Transverse colon (tissue), 4 donors: ENCODE results near the gene SPDYE6. TPM values are rescaled to one million over a fixed set of nuclear protein-coding genes. Genes with fewer than 3 reads are reported as not detected.

ENCODE experiments used
- DNase-seq: peaks from one replicate; pipeline ENCODE4 v3.0.0-alpha.2; 2019
- H3K27ac ChIP-seq, 4 donors: fragments of 200-600 bp; sonication (generic); 2 replicates each; pipeline ENCODE4 v1.5.1; 2016 to 2018; ENCODE audit warnings: inconsistent platforms in 4 of 4
- H3K27me3 ChIP-seq: fragments of 200-600 bp; sonication (generic); 2 replicates; pipeline ENCODE4 v1.5.1; 2017; ENCODE audit warnings: inconsistent platforms
- H3K36me3 ChIP-seq, 4 donors: fragments of 200-600 bp; sonication (generic); 2 replicates each; pipeline ENCODE4 v1.5.1; 2017 to 2019; ENCODE audit warnings: inconsistent platforms in 4 of 4
- H3K4me1 ChIP-seq, 4 donors: fragments of 200-600 bp; sonication (generic); 2 replicates each; pipeline ENCODE4 v1.5.1; 2017 to 2020; ENCODE audit warnings: inconsistent platforms in 4 of 4
- H3K4me3 ChIP-seq, 4 donors: fragments of 200-600 bp; sonication (generic); 1 replicate in 1 of 4; 2 replicates in 3 of 4; pipeline versions ENCODE4 v1.5.1 to v1.6.1; 2017 to 2019; ENCODE audit warnings: inconsistent platforms in 4 of 4
- H3K9me3 ChIP-seq, 2 donors: fragments of 200-600 bp; sonication (generic); 2 replicates each; pipeline ENCODE4 v1.5.1; 2017 to 2019; ENCODE audit warnings: inconsistent platforms in 2 of 2
- EP300 ChIP-seq: sonication (generic); formaldehyde crosslinking; IDR thresholded peaks from one replicate; pipeline ENCODE4 v1.6.1; 2017; ENCODE audit warnings: antibody characterized with exemption, low read depth
- POLR2A ChIP-seq: fragments of 450-650 bp; IDR thresholded peaks from one replicate; pipeline ENCODE4 v1.6.1; 2016; ENCODE audit warnings: antibody characterized with exemption, mild to moderate bottlenecking, moderate library complexity
- POLR2AphosphoS5 ChIP-seq, 3 donors: sonication (generic); formaldehyde crosslinking; IDR thresholded peaks; one replicate each; pipeline ENCODE4 v1.6.1; 2016; ENCODE audit warnings: antibody characterized with exemption in 3 of 3
- WGBS, 2 donors: methylation state at CpG; one replicate each; pipeline ENCODE4 v1.1.5; 2018; ENCODE audit warnings: low coverage in 1 of 2; 5-methylcytosine and 5-hydroxymethylcytosine counted together
- in situ Hi-C, 4 donors: fragments of 200-750 bp; cut with MboI; loops; one replicate each; pipeline versions ENCODE4 v1.15.0 to v1.15.1; 2017; ENCODE audit warnings: low sequenced_read_pairs in 3 of 4, low pct_ligation_motif_present in 1 of 4, low pct_unique_long_range_greater_than_20kb in 1 of 4
- intact Hi-C: fragments of 100-400 bp; cut with DNase I; formaldehyde crosslinking; loops from one replicate; pipeline ENCODE4 v1.15.1; 2023; ENCODE audit warnings: low total_unique reads
- total RNA-seq, 4 donors: library from RNA; depleted of rRNA; stranded (reverse); fragments of >200 nt; gene quantifications; one replicate each; pipeline ENCODE4 v1.1.0, GENCODE V29; 2016
- TF ChIP-seq, protein P1 (sequence below), 5 experiments: fragments of 200-600 bp in 3 of 5; fragments of 450-650 bp in 2 of 5; sonication (generic) in 3 of 5; IDR thresholded peaks; 1 replicate in 2 of 5; 2 replicates in 3 of 5; pipeline ENCODE4 v1.5.1; 2016 to 2017; ENCODE audit warnings: antibody characterized with exemption in 5 of 5, inconsistent platforms in 3 of 5, mild to moderate bottlenecking in 2 of 5, moderate library complexity in 1 of 5

SPDYE6 gene
- total RNA-seq, 4 donors from 2014 or later = not detected

DNA sequence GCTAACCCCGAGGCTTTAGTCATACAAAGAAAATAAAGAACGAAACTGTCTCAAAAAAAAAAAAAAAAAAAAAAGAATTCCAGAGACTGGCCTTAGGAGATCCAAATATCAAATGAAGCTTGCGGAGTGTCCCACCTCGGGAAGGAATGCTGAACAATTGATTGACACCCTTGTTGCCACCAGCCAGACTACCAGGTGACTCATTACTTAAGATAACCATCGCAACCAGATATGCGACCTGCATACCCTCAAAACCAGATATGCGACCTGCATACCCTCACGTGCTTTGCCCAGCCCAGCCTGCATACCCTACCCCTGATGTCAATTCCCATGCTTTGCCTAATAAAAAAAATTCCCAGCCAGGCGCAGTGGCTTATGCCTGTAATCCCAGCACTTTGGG lies 37.2 kb upstream of the SPDYE6 start:
- in situ Hi-C loops = loop anchor here (5.0 to 25.0 kb wide), 3 partner anchors 109 to 856 kb away; partner anchors contain the start of gene SH2B2 (in 2 of the 4)
- TF ChIP-seq POLR2A (no peak), EP300 (no peak), POLR2AphosphoS5 (IDR thresholded peaks at IDR 0.05) (no peak)
- TF ChIP-seq, protein P1, sequence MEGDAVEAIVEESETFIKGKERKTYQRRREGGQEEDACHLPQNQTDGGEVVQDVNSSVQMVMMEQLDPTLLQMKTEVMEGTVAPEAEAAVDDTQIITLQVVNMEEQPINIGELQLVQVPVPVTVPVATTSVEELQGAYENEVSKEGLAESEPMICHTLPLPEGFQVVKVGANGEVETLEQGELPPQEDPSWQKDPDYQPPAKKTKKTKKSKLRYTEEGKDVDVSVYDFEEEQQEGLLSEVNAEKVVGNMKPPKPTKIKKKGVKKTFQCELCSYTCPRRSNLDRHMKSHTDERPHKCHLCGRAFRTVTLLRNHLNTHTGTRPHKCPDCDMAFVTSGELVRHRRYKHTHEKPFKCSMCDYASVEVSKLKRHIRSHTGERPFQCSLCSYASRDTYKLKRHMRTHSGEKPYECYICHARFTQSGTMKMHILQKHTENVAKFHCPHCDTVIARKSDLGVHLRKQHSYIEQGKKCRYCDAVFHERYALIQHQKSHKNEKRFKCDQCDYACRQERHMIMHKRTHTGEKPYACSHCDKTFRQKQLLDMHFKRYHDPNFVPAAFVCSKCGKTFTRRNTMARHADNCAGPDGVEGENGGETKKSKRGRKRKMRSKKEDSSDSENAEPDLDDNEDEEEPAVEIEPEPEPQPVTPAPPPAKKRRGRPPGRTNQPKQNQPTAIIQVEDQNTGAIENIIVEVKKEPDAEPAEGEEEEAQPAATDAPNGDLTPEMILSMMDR (IDR thresholded peaks at IDR 0.05) = no peak
- intact Hi-C loops = no loop called here
- no peaks in the 10 kb centered on the region for H3K9me3 ChIP-seq
- H3K4me3 ChIP-seq = no peak overlapping the region
- H3K4me1 ChIP-seq = peaks cover 4 to 20% (median 14%) of the 10 kb centered on the region in 4 donors
- no peaks in the 10 kb centered on the region for H3K36me3 ChIP-seq
- DNase-seq = no peak
- WGBS, 2 donors = 88 to 94% methylated on average over 5 to 9 of the region's 9 CpGs
- H3K27me3 ChIP-seq = no peaks in the 10 kb centered on the region
- H3K27ac ChIP-seq = no peak overlapping the region

DNA sequence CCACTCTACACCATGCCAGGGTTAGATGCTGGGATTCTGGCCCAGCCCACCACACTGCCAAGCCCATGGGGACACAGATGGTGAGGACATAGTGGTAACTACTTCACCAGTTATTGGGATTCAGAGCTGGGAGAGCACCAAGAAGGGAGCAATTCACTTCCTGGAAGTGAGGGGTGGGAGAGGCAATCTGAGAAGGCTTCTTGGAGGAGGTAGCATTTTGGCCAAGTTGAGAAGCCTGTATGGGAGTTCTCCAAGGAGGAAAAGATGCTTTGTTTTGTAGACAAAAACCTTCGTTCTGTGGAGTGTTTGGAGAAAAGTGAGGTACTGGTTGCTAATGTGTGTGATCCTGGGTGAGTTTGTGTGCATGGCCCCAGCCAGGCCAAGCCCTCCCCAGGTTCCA lies 36.1 kb upstream of the SPDYE6 start:
- Histone ChIP-seq H3K4me3 (no peak overlapping the region), H3K9me3 (no peaks in the 10 kb centered on the region), H3K4me1 (peaks cover 4 to 14% (median 12%) of the 10 kb centered on the region in 4 donors), H3K27me3 (no peaks in the 10 kb centered on the region), H3K27ac (no peak overlapping the region), H3K36me3 (no peaks in the 10 kb centered on the region)
- 93% methylated on average over 1 of the region's 1 CpG; no CpG with 5 or more reads in 1 of the 2 donors for WGBS, 2 donors
- in situ Hi-C loops (loop anchor here (5.0 to 25.0 kb wide), 3 partner anchors 108 to 855 kb away; partner anchors contain the start of gene SH2B2 (in 2 of the 4)), intact Hi-C loops (no loop called here)
- no peak for DNase-seq
- TF ChIP-seq, protein P1 (IDR thresholded peaks at IDR 0.05) = no peak
- TF ChIP-seq EP300 = no peak
- TF ChIP-seq POLR2A = no peak
- TF ChIP-seq POLR2AphosphoS5 (IDR thresholded peaks at IDR 0.05) = no peak

DNA sequence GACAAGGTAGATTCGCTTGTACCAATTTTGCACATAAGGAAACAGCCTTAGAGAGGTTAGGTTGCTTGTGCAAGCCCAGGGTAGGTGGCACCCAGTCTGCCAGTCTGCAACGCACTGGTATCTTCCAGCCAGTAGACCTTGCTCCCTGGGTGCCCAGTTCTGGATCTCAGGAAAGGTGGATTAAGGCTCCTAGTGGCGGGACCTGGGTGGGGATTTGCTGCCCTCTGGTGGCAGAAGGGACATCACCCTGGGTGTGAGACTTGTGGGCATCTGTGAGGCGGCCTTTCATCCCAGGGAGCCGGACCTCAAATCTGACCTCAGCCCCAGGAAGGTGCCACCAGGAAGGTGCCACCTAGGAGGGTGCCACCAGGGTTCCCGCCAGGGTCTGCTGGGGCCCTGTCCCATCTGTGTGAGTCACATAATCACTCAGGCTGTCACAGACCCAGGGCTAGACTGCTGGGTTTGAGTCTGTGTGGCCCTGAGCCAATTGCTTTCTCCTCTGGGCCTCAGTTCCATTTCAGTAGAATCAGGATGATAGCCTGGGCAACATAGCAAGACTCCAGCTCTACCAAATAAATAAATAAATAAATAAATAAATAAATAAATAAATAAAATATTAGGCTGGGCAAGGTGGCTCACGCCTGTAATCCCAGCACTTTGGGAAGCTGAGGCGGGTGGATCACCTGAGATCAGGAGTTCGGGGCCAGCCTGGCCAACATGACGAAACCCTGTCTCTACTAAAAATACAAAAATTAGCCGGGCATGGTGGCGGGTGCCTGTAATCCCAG lies 34.6 kb upstream of the SPDYE6 start:
- TF ChIP-seq, protein P1 (IDR thresholded peaks at IDR 0.05) = peak; percentile 91 to 93 (median 92)
- no peak for TF ChIP-seq POLR2A
- TF ChIP-seq EP300 = no peak
- peak in 2 of 3 donors; percentile 8 to 13 for TF ChIP-seq POLR2AphosphoS5 (IDR thresholded peaks at IDR 0.05)
- no peak overlapping the region for H3K4me3 ChIP-seq
- H3K27ac ChIP-seq = no peak overlapping the region
- WGBS, 2 donors = 77 to 92% methylated on average over 6 to 9 of the region's 12 CpGs
- H3K9me3 ChIP-seq = no peaks in the 10 kb centered on the region
- peak; percentile 90 for DNase-seq
- intact Hi-C loops = loop anchor here (2.0 kb wide), 1 partner anchor 110 kb away; no protein-coding TSS in a partner anchor
- H3K4me1 ChIP-seq = peaks cover 0 to 8% (median 6%) of the 10 kb centered on the region in 4 donors
- H3K27me3 ChIP-seq = no peaks in the 10 kb centered on the region
- in situ Hi-C loops = loop anchor here (5.0 to 25.0 kb wide), 3 partner anchors 106 to 854 kb away; partner anchors contain the start of gene SH2B2 (in 2 of the 4)
- H3K36me3 ChIP-seq = no peaks in the 10 kb centered on the region

DNA sequence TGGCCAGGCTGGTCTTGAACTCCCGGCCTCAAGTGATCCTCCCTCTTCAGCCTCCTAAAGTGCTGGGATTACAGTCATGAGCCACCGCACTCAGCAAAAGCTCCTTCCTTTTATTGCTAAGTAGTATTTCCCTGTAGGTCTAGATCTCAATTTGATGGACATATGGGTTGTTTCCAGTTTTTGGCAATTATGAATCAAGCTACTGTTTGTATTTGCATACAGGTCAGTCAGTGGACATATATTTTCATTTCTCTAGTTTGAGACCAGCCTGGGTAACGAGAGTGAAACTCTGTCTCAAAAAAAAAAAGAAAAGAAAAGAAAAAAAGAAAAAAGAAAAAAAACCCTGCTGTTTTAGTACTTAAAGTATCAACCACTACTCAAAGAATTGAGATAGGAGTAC lies 33.6 kb upstream of the SPDYE6 start:
- Histone ChIP-seq H3K27me3 (no peaks in the 10 kb centered on the region), H3K4me1 (no peaks in the 10 kb centered on the region), H3K36me3 (no peaks in the 10 kb centered on the region), H3K27ac (no peak overlapping the region), H3K9me3 (no peaks in the 10 kb centered on the region), H3K4me3 (no peak overlapping the region)
- intact Hi-C loops (loop anchor here (2.0 kb wide), 1 partner anchor 109 kb away; no protein-coding TSS in a partner anchor), in situ Hi-C loops (loop anchor here (5.0 to 25.0 kb wide), 3 partner anchors 105 to 853 kb away; partner anchors contain the start of gene SH2B2 (in 2 of the 4))
- no peak for TF ChIP-seq POLR2A
- no peak for TF ChIP-seq EP300
- TF ChIP-seq, protein P1 (IDR thresholded peaks at IDR 0.05) = no peak
- no peak for TF ChIP-seq POLR2AphosphoS5 (IDR thresholded peaks at IDR 0.05)
- 82 to 100% methylated on average over 2 to 3 of the region's 3 CpGs for WGBS, 2 donors
- DNase-seq = no peak
